ENCODE results near the gene MESD. TPM values are rescaled to one million over a fixed set of nuclear protein-coding genes. Genes with fewer than 3 reads are reported as not detected.

MESD gene
- total RNA-seq, 6 experiments from 2014 or later: 31.8 to 42.1 (median 38.3) TPM

DNA sequence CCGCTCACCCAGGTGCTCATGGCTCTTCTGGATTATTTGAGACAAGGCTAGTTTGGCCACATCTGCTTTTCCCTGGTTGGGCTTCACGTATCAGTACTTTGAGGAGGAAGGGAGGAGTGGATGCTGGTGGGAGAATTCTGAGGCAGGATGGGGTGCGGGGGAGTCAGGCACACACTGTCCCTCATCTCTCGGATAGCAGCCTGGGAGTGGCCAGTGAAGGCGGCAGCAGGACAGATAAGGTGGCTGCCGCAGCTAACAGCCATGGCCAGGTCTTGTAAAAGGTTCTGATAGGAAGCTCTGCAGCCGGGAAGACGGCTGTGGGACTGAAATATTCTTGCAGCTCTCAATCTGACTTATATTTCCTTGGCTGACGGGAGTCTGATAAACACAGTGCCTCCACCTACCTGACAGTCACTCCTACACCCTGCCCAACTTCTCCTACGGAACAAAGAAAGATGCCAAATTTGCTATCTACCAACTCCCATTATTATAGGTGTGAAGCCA is 87.3 kb downstream of the MESD start:
- no peaks in the 10 kb centered on the region for H3K36me3 Mint-ChIP-seq (ENCODE audit: low read depth)
- H3K4me1 Mint-ChIP-seq (ENCODE audit: low read depth): peaks cover 27% of the 10 kb centered on the region
- H3K9me3 Mint-ChIP-seq: no peaks in the 10 kb centered on the region
- H3K27me3 Mint-ChIP-seq (ENCODE audit: insufficient read depth): peaks cover 8% of the 10 kb centered on the region
- no peak overlapping the region for H3K4me3 Mint-ChIP-seq
- no peak overlapping the region for H3K27ac Mint-ChIP-seq
- TF ChIP-seq, protein P1, sequence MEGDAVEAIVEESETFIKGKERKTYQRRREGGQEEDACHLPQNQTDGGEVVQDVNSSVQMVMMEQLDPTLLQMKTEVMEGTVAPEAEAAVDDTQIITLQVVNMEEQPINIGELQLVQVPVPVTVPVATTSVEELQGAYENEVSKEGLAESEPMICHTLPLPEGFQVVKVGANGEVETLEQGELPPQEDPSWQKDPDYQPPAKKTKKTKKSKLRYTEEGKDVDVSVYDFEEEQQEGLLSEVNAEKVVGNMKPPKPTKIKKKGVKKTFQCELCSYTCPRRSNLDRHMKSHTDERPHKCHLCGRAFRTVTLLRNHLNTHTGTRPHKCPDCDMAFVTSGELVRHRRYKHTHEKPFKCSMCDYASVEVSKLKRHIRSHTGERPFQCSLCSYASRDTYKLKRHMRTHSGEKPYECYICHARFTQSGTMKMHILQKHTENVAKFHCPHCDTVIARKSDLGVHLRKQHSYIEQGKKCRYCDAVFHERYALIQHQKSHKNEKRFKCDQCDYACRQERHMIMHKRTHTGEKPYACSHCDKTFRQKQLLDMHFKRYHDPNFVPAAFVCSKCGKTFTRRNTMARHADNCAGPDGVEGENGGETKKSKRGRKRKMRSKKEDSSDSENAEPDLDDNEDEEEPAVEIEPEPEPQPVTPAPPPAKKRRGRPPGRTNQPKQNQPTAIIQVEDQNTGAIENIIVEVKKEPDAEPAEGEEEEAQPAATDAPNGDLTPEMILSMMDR (IDR thresholded peaks at IDR 0.05): no peak
- no peak for DNase-seq

DNA sequence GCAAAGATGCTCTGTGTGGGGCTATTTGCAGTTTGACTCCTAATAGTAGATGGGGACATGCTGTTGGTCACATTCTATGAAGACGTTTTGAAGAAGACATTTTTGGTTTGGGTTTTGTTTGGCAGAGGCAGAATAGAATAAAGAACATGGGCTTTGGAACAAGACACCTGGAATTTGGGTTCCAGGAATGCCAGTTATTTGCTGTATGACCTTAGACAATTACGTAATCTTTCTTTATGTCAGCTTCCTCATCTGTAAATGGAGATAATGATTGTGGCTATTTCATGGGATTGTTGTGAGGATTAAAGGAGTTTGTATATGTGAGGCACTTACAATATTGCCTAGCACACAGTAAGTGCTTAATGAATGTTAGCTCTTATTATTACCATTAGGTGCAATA is 91.6 kb downstream of the MESD start:
- Mint-ChIP-seq H3K27me3 (ENCODE audit: insufficient read depth) (no peaks in the 10 kb centered on the region; the same call in 1 of the 2 replicates), H3K9me3 (peaks cover 6% of the 10 kb centered on the region; the same call in 1 of the 2 replicates), H3K4me1 (ENCODE audit: low read depth) (peaks cover 20% of the 10 kb centered on the region), H3K4me3 (no peak overlapping the region), H3K27ac (no peak overlapping the region), H3K36me3 (ENCODE audit: low read depth) (peaks cover 15% of the 10 kb centered on the region)
- no peak for DNase-seq
- TF ChIP-seq, protein P1 (IDR thresholded peaks at IDR 0.05): no peak

Small RNAs within 50 kb of the gene (microRNA-seq; reads per million reads assigned to microRNA genes)
- gene MIR4514: not detected

Other genes with a start within 250 kb of the MESD start
- 10 to 100 TPM in 5 of 6 experiments, 1 to 10 TPM in 1; 5.8 to 53.2 (median 48.3) TPM for gene CEMIP, start 210.4 kb downstream of the MESD start, total RNA-seq (2021; fragmentation: NEBNext Ultra II Directional; extraction: Animal tissue kit (Norgen Biotek cat#: 25700))
- 10 to 100 TPM in 5 of 6 experiments, 1 to 10 TPM in 1; 8.8 to 14.3 (median 12.7) TPM for gene TLNRD1, start 11.1 kb upstream of the MESD start, total RNA-seq (2021; fragmentation: NEBNext Ultra II Directional; extraction: Animal tissue kit (Norgen Biotek cat#: 25700))
- under 1 TPM in 2 of 6 experiments, not detected in 4; 0.20 to 0.43 TPM for gene CFAP161, start 144.5 kb upstream of the MESD start, total RNA-seq (2021; fragmentation: NEBNext Ultra II Directional; extraction: Animal tissue kit (Norgen Biotek cat#: 25700))
- gene IL16, start 207.1 kb upstream of the MESD start, total RNA-seq (2021; fragmentation: NEBNext Ultra II Directional; extraction: Animal tissue kit (Norgen Biotek cat#: 25700)): not detected